Dermis blood vessel endothelial cell (primary cell): Measurements from ENCODE around the gene NUDT8. TPM values are rescaled to one million over a fixed set of nuclear protein-coding genes. Genes with fewer than 3 reads are reported as not detected.

ENCODE experiments used
- DNase-seq: peaks from one replicate; pipeline ENCODE4 v3.0.0; 2010
- total RNA-seq: library from RNA; depleted of rRNA; stranded (reverse); fragments of >200 nt; gene quantifications from 2 replicates; pipeline ENCODE4 v1.2.3, GENCODE V29; 2014

NUDT8 gene
- total RNA-seq, 1 donor from 2014 or later = 10.7 TPM

GRCh38 chr11:67588136-67588503 is 41.6 kb downstream of the NUDT8 start:
- DNase-seq = no peak

DNA sequence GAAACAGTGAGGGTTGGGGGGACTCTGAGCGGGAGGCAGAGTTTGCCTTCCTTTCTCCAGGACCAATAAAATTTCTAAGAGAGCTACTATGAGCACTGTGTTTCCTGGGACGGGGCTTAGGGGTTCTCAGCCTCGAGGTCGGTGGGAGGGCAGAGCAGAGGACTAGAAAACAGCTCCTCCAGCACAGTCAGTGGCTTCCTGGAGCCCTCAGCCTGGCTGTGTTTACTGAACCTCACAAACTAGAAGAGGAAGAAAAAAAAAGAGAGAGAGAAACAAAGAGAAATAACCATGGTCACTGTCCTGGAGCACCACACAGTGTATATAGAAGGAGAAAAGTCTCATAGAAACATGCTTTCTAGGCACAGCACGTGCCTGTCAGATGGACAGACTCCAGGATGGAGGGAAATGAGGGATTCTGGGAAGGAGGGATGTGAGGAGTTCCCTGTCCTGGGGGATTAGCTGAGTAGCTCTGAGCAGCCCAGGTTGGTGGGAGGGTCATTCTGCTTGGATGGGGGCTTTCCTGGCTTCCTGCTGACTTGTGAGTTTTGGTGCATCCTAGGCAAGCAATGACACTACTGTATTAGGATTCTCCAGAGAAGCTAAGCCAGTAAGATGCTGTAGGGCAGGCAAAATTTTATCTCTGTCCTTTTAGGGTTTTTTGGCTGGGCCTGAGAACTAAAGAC is 43.0 kb downstream of the NUDT8 start:
- DNase-seq = no peak

DNA sequence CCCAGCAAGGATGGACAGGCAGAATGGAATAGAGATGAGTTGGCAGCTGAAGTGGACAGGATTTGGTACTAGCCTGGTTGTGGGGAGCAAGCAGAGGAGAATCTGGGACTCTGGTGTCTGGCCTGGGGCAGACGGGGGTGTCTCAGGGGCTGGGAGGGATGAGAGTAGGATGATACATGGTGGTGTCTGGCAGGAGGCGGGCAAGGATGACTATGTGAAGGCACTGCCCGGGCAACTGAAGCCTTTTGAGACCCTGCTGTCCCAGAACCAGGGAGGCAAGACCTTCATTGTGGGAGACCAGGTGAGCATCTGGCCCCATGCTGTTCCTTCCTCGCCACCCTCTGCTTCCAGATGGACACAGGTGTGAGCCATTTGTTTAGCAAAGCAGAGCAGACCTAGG is 43.8 kb downstream of the NUDT8 start:
- DNase-seq = no peak

DNA sequence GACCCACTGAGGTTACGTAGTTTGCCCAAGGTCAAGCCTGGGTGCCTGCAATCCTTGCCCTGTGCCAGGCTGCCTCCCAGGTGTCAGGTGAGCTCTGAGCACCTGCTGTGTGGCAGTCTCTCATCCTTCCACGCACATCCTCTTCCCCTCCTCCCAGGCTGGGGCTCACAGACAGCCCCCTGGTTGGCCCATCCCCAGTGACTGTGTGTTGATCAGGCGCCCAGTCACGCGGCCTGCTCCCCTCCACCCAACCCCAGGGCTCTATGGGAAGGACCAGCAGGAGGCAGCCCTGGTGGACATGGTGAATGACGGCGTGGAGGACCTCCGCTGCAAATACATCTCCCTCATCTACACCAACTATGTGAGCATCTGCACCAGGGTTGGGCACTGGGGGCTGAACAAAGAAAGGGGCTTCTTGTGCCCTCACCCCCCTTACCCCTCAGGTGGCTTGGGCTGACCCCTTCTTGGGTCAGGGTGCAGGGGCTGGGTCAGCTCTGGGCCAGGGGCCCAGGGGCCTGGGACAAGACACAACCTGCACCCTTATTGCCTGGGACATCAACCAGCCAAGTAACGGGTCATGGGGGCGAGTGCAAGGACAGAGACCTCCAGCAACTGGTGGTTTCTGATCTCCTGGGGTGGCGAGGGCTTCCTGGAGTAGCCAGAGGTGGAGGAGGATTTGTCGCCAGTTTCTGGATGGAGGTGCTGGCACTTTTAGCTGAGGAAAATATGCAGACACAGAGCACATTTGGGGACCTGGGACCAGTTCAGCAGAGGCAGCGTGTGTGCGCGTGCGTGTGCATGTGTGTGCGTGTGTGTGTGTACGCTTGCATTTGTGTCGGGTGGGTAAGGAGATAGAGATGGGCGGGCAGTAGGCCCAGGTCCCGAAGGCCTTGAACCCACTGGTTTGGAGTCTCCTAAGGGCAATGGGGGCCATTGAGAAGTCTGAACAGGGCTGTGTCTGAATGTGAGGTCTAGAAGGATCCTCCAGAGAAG is 44.6 kb downstream of the NUDT8 start:
- no peak for DNase-seq

DNA sequence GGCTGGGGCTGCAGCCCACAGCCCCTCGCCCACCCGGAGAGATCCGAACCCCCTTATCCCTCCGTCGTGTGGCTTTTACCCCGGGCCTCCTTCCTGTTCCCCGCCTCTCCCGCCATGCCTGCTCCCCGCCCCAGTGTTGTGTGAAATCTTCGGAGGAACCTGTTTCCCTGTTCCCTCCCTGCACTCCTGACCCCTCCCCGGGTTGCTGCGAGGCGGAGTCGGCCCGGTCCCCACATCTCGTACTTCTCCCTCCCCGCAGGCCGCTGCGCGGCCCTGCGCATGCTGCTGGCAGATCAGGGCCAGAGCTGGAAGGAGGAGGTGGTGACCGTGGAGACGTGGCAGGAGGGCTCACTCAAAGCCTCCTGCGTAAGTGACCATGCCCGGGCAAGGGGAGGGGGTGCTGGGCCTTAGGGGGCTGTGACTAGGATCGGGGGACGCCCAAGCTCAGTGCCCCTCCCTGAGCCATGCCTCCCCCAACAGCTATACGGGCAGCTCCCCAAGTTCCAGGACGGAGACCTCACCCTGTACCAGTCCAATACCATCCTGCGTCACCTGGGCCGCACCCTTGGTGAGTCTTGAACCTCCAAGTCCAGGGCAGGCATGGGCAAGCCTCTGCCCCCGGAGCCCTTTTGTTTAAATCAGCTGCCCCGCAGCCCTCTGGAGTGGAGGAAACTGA is 45.4 kb downstream of the NUDT8 start:
- peak; percentile 62 for DNase-seq

DNA sequence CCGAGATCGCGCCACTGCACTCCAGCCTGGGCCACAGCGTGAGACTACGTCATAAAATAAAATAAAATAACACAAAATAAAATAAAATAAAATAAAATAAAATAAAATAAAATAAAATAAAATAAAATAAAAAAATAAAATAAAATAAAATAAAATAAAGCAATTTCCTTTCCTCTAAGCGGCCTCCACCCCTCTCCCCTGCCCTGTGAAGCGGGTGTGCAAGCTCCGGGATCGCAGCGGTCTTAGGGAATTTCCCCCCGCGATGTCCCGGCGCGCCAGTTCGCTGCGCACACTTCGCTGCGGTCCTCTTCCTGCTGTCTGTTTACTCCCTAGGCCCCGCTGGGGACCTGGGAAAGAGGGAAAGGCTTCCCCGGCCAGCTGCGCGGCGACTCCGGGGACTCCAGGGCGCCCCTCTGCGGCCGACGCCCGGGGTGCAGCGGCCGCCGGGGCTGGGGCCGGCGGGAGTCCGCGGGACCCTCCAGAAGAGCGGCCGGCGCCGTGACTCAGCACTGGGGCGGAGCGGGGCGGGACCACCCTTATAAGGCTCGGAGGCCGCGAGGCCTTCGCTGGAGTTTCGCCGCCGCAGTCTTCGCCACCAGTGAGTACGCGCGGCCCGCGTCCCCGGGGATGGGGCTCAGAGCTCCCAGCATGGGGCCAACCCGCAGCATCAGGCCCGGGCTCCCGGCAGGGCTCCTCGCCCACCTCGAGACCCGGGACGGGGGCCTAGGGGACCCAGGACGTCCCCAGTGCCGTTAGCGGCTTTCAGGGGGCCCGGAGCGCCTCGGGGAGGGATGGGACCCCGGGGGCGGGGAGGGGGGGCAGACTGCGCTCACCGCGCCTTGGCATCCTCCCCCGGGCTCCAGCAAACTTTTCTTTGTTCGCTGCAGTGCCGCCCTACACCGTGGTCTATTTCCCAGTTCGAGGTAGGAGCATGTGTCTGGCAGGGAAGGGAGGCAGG is 46.2 kb downstream of the NUDT8 start, which contains the start of gene GSTP1:
Gene GSTP1 (plus strand): TSS at position 566 of the 958 bp plus-strand sequence. CDS start 32 bp downstream, at position 598.
- peak; percentile 91 for DNase-seq

DNA sequence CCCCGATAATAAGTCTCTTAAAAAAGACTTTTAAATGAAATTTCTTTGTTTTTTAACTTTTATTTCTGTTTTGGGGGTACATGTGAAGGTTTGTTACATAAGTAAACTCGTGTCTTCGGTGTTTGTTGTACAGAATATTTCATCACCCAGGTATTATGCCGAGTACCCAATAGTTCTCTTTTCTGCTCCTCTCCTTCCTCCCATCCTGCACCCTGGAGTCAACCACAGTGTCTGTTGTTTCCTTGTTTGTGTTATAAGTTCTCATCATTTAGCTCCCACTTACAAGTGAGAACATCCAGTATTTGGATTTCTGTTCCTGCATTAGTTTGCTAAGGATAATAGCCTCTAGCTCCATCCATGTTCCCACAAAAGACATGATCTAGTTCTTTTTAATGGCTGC is 47.7 kb downstream of the NUDT8 start:
- DNase-seq = no peak

GRCh38 chr11:67581469-67581868 is 48.3 kb downstream of the NUDT8 start:
- no peak for DNase-seq

DNA sequence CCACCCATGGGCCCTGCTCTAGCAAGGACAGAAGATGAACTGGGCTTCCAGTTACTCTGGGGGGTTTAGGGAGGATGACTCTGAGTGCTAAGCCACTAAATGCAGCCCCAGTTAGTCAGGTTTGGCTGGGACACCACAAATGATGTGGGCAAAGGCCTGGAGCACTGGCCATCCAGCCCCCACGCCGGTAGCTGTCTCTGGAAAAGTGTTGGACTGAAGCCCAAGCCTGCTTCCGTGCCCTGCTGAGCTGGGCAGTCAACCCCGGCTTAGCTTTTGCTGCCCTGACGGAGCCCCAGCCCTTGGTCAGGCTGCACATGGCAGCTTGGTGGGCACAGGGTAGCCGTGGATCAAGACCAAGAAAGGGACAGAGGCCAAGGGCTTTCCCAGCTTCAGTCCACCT is 51.8 kb downstream of the NUDT8 start:
- no peak for DNase-seq

Other genes starting within 250 kb of the NUDT8 start
- 5.2 and 5.6 TPM in 2 replicates for gene RAD9A, start 238.0 kb downstream of the NUDT8 start, total RNA-seq
- 297 and 318 TPM in 2 replicates for gene PPP1CA, start 228.1 kb downstream of the NUDT8 start, total RNA-seq
- gene TBC1D10C, start 225.9 kb downstream of the NUDT8 start, total RNA-seq = 0.34 and 0.42 TPM in 2 replicates
- 0.17 and 0.23 TPM in 2 replicates for gene CARNS1, start 214.3 kb downstream of the NUDT8 start, total RNA-seq
- 34.9 and 44.9 TPM in 2 replicates for gene RPS6KB2, start 201.4 kb downstream of the NUDT8 start, total RNA-seq
- gene PTPRCAP, start 192.3 kb downstream of the NUDT8 start, total RNA-seq = 1.0 and 2.2 TPM in 2 replicates
- 213 and 279 TPM in 2 replicates for gene CORO1B, start 186.5 kb downstream of the NUDT8 start, total RNA-seq
- under 0.01 TPM in 1 of 2 replicates, not detected in the other for gene GPR152, start 177.2 kb downstream of the NUDT8 start, total RNA-seq
- gene CABP4, start 174.6 kb downstream of the NUDT8 start, total RNA-seq = 1.0 and 4.9 TPM in 2 replicates
- 30.6 and 40.9 TPM in 2 replicates for gene TMEM134, start 160.7 kb downstream of the NUDT8 start, total RNA-seq
- gene AIP, start 146.9 kb downstream of the NUDT8 start, total RNA-seq = 81.0 and 124 TPM in 2 replicates
- gene PITPNM1, start 124.6 kb downstream of the NUDT8 start, total RNA-seq = 4.8 and 10.7 TPM in 2 replicates
- gene CDK2AP2, start 121.8 kb downstream of the NUDT8 start, total RNA-seq = 25.2 and 42.2 TPM in 2 replicates
- not detected in 2 replicates for gene CABP2, start 106.5 kb downstream of the NUDT8 start, total RNA-seq
- 833 and 1,138 TPM in 2 replicates for gene GSTP1, start 46.1 kb downstream of the NUDT8 start, total RNA-seq
- 166 and 175 TPM in 2 replicates for gene NDUFV1, start 23.0 kb downstream of the NUDT8 start, total RNA-seq
- gene TBX10, start 9.8 kb upstream of the NUDT8 start, total RNA-seq = not detected in 2 replicates
- gene ACY3, start 20.8 kb upstream of the NUDT8 start, total RNA-seq = not detected in 2 replicates
- gene ALDH3B2, start 44.7 kb upstream of the NUDT8 start, total RNA-seq = not detected in 2 replicates